Measurements from ENCODE around the gene CRYBG1. TPM values are rescaled to one million over a fixed set of nuclear protein-coding genes. Genes with fewer than 3 reads are reported as not detected.

The CRYBG1 gene
- total and polyA plus RNA-seq, 3 donors from 2014 or later: 4.8 to 16.5 (median 7.8) TPM

GRCh38 chr6:106522562-106523250 lies 162.2 kb downstream of the CRYBG1 start:
- Histone ChIP-seq H3K4me1 (no peaks in the 10 kb centered on the region), H3K27me3 (no peaks in the 10 kb centered on the region), H3K9me3 (no peaks in the 10 kb centered on the region), H3K36me3 (ENCODE audit: low read depth, missing control alignments) (no peaks in the 10 kb centered on the region), H3K4me3 (no peak overlapping the region), H3K27ac (no peak overlapping the region)
- TF ChIP-seq POLR2A (IDR thresholded peaks at IDR 0.05): no peak
- TF ChIP-seq, protein P1, sequence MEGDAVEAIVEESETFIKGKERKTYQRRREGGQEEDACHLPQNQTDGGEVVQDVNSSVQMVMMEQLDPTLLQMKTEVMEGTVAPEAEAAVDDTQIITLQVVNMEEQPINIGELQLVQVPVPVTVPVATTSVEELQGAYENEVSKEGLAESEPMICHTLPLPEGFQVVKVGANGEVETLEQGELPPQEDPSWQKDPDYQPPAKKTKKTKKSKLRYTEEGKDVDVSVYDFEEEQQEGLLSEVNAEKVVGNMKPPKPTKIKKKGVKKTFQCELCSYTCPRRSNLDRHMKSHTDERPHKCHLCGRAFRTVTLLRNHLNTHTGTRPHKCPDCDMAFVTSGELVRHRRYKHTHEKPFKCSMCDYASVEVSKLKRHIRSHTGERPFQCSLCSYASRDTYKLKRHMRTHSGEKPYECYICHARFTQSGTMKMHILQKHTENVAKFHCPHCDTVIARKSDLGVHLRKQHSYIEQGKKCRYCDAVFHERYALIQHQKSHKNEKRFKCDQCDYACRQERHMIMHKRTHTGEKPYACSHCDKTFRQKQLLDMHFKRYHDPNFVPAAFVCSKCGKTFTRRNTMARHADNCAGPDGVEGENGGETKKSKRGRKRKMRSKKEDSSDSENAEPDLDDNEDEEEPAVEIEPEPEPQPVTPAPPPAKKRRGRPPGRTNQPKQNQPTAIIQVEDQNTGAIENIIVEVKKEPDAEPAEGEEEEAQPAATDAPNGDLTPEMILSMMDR (IDR thresholded peaks at IDR 0.05): no peak
- intact Hi-C loops (cut with DNase I; ENCODE audit: low total_unique reads): no loop called here
- 77 to 82% methylated on average over 6 of the region's 6 CpGs for WGBS, 2 donors
- DNase-seq: no peak

DNA sequence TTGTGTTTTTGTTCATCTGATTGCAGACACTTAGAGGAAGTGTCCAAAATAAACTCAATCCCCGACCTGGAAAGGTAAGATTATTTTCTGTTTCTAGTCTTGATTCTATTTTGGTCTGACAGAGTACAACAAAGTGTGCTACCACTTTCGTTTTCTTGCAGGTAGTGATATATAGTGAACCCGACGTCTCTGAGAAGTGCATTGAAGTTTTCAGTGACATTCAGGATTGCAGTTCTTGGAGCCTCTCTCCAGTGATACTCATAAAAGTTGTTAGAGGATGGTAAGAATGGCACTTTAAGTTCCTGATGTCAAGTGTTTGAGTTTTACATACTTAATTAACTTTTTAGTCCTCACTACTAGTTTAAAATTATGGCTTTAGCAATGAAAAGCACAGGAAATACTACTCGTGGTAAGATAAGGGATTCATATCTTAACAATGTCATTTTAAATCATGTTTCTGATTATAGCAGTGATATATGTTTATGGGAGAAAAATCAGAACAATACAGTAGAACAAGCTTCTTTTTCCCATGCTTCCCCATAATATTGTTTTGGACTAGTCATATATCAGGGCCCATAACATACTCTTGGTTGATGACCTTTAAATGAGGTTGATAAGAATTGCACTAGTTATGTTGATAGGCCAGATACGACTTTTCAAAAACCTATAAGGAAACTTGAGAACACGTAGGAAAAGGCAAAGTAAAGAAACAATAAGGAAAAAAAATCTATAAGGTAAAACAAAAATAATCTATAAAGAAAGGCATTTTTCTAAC lies 164.8 kb downstream of the CRYBG1 start:
- Histone ChIP-seq H3K9me3 (no peaks in the 10 kb centered on the region), H3K36me3 (ENCODE audit: low read depth, missing control alignments) (no peaks in the 10 kb centered on the region), H3K4me3 (no peak overlapping the region), H3K27ac (no peak overlapping the region), H3K27me3 (no peaks in the 10 kb centered on the region), H3K4me1 (no peaks in the 10 kb centered on the region)
- intact Hi-C loops (cut with DNase I; ENCODE audit: low total_unique reads): no loop called here
- DNase-seq: no peak
- WGBS, 2 donors: 42 to 47% methylated on average over 7 of the region's 7 CpGs
- TF ChIP-seq, protein P1 (IDR thresholded peaks at IDR 0.05): no peak
- TF ChIP-seq POLR2A (IDR thresholded peaks at IDR 0.05): no peak

GRCh38 chr6:106525882-106526275 lies 165.4 kb downstream of the CRYBG1 start:
- 84 to 89% methylated on average over 1 of the region's 1 CpG for WGBS, 2 donors
- no peak for DNase-seq
- Histone ChIP-seq H3K27ac (no peak overlapping the region), H3K36me3 (ENCODE audit: low read depth, missing control alignments) (no peaks in the 10 kb centered on the region), H3K9me3 (no peaks in the 10 kb centered on the region), H3K27me3 (no peaks in the 10 kb centered on the region), H3K4me3 (no peak overlapping the region), H3K4me1 (no peaks in the 10 kb centered on the region)
- TF ChIP-seq, protein P1 (IDR thresholded peaks at IDR 0.05): no peak
- intact Hi-C loops (cut with DNase I; ENCODE audit: low total_unique reads): no loop called here

GRCh38 chr6:106527117-106527516 lies 166.6 kb downstream of the CRYBG1 start:
- no peak overlapping the region for H3K4me3 ChIP-seq
- H3K36me3 ChIP-seq (ENCODE audit: low read depth, missing control alignments): no peaks in the 10 kb centered on the region
- intact Hi-C loops (cut with DNase I; ENCODE audit: low total_unique reads): no loop called here
- H3K27me3 ChIP-seq: no peaks in the 10 kb centered on the region
- TF ChIP-seq, protein P1 (IDR thresholded peaks at IDR 0.05): no peak
- no peak for TF ChIP-seq POLR2A (IDR thresholded peaks at IDR 0.05)
- H3K4me1 ChIP-seq: no peaks in the 10 kb centered on the region
- WGBS, 2 donors: 80 to 83% methylated on average over 2 of the region's 2 CpGs
- no peak overlapping the region for H3K27ac ChIP-seq
- H3K9me3 ChIP-seq: no peaks in the 10 kb centered on the region
- DNase-seq: no peak
